Measurements from ENCODE around the gene NOTUM. TPM values are rescaled to one million over a fixed set of nuclear protein-coding genes. Genes with fewer than 3 reads are reported as not detected.

Gene NOTUM
- total RNA-seq, 1 experiment from 2014 or later, result not detected

- Histone ChIP-seq H3K9ac (ENCODE audit: low read length) (no peak overlapping the region), H3K9me2 (replicated peaks; ENCODE audit: low read length) (no peaks in the 10 kb centered on the region), H3K4me1 (ENCODE audit: insufficient read depth, low read length) (peaks cover 19% of the 10 kb centered on the region), H4K20me1 (ENCODE audit: low read length) (no peaks in the 10 kb centered on the region), H2AFZ (ENCODE audit: low read length) (no peak overlapping the region), H3K4me3 (ENCODE audit: low read length) (no peak overlapping the region), H3F3A (ENCODE audit: low read length, unreplicated experiment) (no peaks in the 10 kb centered on the region), H3K36me3 (ENCODE audit: low read depth, low read length) (no peaks in the 10 kb centered on the region), H3K9me3 (ENCODE audit: low read length) (no peaks in the 10 kb centered on the region), H3K79me2 (ENCODE audit: low read length) (peaks cover 33% of the 10 kb centered on the region), H3K27ac (ENCODE audit: low read length) (no peak overlapping the region), H3K4me2 (ENCODE audit: low read length) (no peak overlapping the region), H3K27me3 (ENCODE audit: low read length) (no peaks in the 10 kb centered on the region)
- ChIA-PET CTCF (no interaction called here), POLR2A (ENCODE audit: unreplicated experiment) (no interaction called here)
- intact Hi-C loops (cut with micrococcal nuclease), result no loop called here
- ATAC-seq, result no peak; the same call in 1 of the 2 replicates
- TF ChIP-seq EZH2phosphoT487 (IDR thresholded peaks at IDR 0.05; ENCODE audit: borderline replicate concordance, low read length) (no peak), CTCF (conservative IDR thresholded peaks at IDR 0.05; ENCODE audit: low read depth, low read length) (no peak), EZH2 (IDR thresholded peaks at IDR 0.05; ENCODE audit: low read length, unreplicated experiment) (no peak)
- DNase-seq, result no peak
- no TSS peak for BruUV-seq (replicated peaks)
Measured at GRCh38 chr17:81931557-81932332, 29.2 kb downstream of the NOTUM start.

- Histone ChIP-seq H2AFZ (ENCODE audit: low read length) (no peak overlapping the region), H3K79me2 (ENCODE audit: low read length) (peaks cover 33% of the 10 kb centered on the region), H3K9me3 (ENCODE audit: low read length) (no peaks in the 10 kb centered on the region), H3K27me3 (ENCODE audit: low read length) (no peaks in the 10 kb centered on the region), H4K20me1 (ENCODE audit: low read length) (no peaks in the 10 kb centered on the region), H3K4me1 (ENCODE audit: insufficient read depth, low read length) (peaks cover 16% of the 10 kb centered on the region), H3K9me2 (replicated peaks; ENCODE audit: low read length) (no peaks in the 10 kb centered on the region), H3F3A (ENCODE audit: low read length, unreplicated experiment) (no peaks in the 10 kb centered on the region), H3K27ac (ENCODE audit: low read length) (no peak overlapping the region), H3K4me3 (ENCODE audit: low read length) (no peak overlapping the region), H3K9ac (ENCODE audit: low read length) (no peak overlapping the region), H3K4me2 (ENCODE audit: low read length) (no peak overlapping the region), H3K36me3 (ENCODE audit: low read depth, low read length) (no peaks in the 10 kb centered on the region)
- intact Hi-C loops (cut with micrococcal nuclease), result no loop called here
- CTCF ChIA-PET, result interaction anchor here (0.6 kb wide), 1 partner anchor 18 kb away, joined by 4 read pairs; no protein-coding TSS in a partner anchor
- ATAC-seq, result no peak
- POLR2A ChIA-PET (ENCODE audit: unreplicated experiment), result no interaction called here
- no TSS peak for BruUV-seq (replicated peaks)
- TF ChIP-seq CTCF (conservative IDR thresholded peaks at IDR 0.05; ENCODE audit: low read depth, low read length) (no peak), EZH2 (IDR thresholded peaks at IDR 0.05; ENCODE audit: low read length, unreplicated experiment) (no peak), EZH2phosphoT487 (IDR thresholded peaks at IDR 0.05; ENCODE audit: borderline replicate concordance, low read length) (no peak)
- DNase-seq, result no peak
Measured at GRCh38 chr17:81931189-81931556, 29.8 kb downstream of the NOTUM start.
